Caco-2 (cell line): Measurements from ENCODE around the gene MAST2. TPM values are rescaled to one million over a fixed set of nuclear protein-coding genes. Genes with fewer than 3 reads are reported as not detected.

Source experiments
- BruUV-seq: library from RNA; stranded (reverse); fragments of 400-500 nt; replicated peaks from 2 replicates; lab custom pipeline; 2021; lab: Mats Ljungman, UMichigan
- CTCF ChIA-PET: fragments of 300-600 bp; sonication (Branson Sonifier 250); formaldehyde crosslinking; loops from one replicate; lab custom pipeline; 2022; ENCODE audit warnings: antibody characterized with exemption; lab: Charles Lee
- POLR2A ChIA-PET: fragments of 300-600 bp; sonication (Branson Sonifier 250); formaldehyde crosslinking; loops from one replicate; lab custom pipeline; 2022; ENCODE audit warnings: antibody characterized with exemption; lab: Charles Lee
- DNase-seq, 2 experiments: peaks; one replicate each; pipeline versions ENCODE4 v3.0.0 to v3.0.0-alpha.2; 2020 to 2022
- H3K27me3 ChIP-seq: replicated peaks from 2 replicates; pipeline ENCODE4 v1.6.0; 2011; ENCODE audit warnings: low read length; ENCODE audit not compliant: control insufficient read depth, insufficient read depth
- H3K36me3 ChIP-seq: 2 replicates; pipeline ENCODE4 v1.5.1; 2011; ENCODE audit warnings: low read length; ENCODE audit not compliant: control insufficient read depth, insufficient read depth
- H3K4me1 ChIP-seq: fragments of 250-450 bp; sonication (Bioruptor Pico); 2 replicates; pipeline ENCODE4 v1.5.1; 2020; ENCODE audit warnings: mild to moderate bottlenecking
- H3K4me3 ChIP-seq: 2 replicates; pipeline ENCODE4 v1.5.1; 2011; ENCODE audit warnings: low read depth, mild to moderate bottlenecking, control low read depth, low read length
- H3K9me3 ChIP-seq: fragments of 250-450 bp; sonication (Bioruptor Pico); 2 replicates; pipeline ENCODE4 v1.5.1; 2020; ENCODE audit warnings: mild to moderate bottlenecking, moderate library complexity
- H3K27ac Mint-ChIP-seq: one replicate; pipeline ENCODE4 v1.8.0; 2022; ENCODE audit warnings: mixed read lengths; ENCODE audit not compliant: unreplicated experiment
- H3K27me3 Mint-ChIP-seq: one replicate; pipeline ENCODE4 v1.8.0; 2022; ENCODE audit warnings: mixed read lengths; ENCODE audit not compliant: insufficient read depth, unreplicated experiment
- H3K36me3 Mint-ChIP-seq: one replicate; pipeline ENCODE4 v1.8.0; 2022; ENCODE audit warnings: mild to moderate bottlenecking, mixed read lengths; ENCODE audit not compliant: insufficient read depth, unreplicated experiment
- H3K4me1 Mint-ChIP-seq: one replicate; pipeline ENCODE4 v1.8.0; 2022; ENCODE audit warnings: low read depth, mixed read lengths; ENCODE audit not compliant: unreplicated experiment
- H3K4me3 Mint-ChIP-seq: one replicate; pipeline ENCODE4 v1.8.0; 2022; ENCODE audit warnings: mild to moderate bottlenecking, moderate library complexity, mixed read lengths; ENCODE audit not compliant: unreplicated experiment
- H3K9me3 Mint-ChIP-seq: one replicate; pipeline ENCODE4 v1.8.0; 2022; ENCODE audit warnings: mixed read lengths; ENCODE audit not compliant: unreplicated experiment
- intact Hi-C: fragments of 100-400 bp; cut with micrococcal nuclease; formaldehyde crosslinking; loops from one replicate; pipeline ENCODE4 v1.10.0; 2022; ENCODE audit not compliant: unreplicated experiment
- total RNA-seq: library from RNA; stranded (reverse); gene quantifications from 2 replicates; pipeline ENCODE4 v1.2.3, GENCODE V29; 2022
- TF ChIP-seq, protein P1 (sequence below), 2 experiments: fragments of 200-600 bp in 1 of 2; IDR thresholded peaks; 1 replicate in 1 of 2; 2 replicates in 1 of 2; pipeline versions ENCODE4 v1.5.1 to v1.8.0; 2011 to 2022; ENCODE audit warnings: antibody characterized with exemption in 1 of 2, control low read depth in 1 of 2, inconsistent platforms in 1 of 2, low read depth in 1 of 2, low read length in 1 of 2, mild to moderate bottlenecking in 1 of 2, moderate library complexity in 1 of 2; ENCODE audit not compliant: insufficient read depth in 1 of 2, severe bottlenecking in 1 of 2, unreplicated experiment in 1 of 2

The MAST2 gene
- total RNA-seq, 1 experiment from 2014 or later: 43.3 TPM

DNA sequence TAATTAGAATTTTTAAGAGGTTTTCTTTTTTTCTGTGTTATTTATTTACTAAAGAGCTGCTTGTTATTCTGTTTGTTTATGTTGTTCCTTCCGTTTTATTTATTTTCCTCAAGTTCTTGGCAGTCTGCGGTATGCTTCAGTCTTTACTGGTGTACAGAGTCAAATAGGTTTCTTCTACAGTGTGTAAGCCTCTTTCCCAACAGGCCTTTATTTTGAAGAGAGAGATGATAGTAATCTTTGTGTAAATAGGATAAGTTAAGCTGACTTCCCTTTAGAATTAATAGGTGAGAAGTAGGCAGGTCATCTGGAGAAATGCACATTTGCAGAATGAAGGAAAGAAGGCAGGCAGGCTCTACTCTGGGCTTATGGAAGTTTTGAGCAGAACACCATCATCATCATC lies 23.8 kb downstream of the MAST2 start:
- Histone ChIP-seq H3K9me3 (no peaks in the 10 kb centered on the region), H3K4me3 (no peak overlapping the region), H3K36me3 (no peaks in the 10 kb centered on the region), H3K27me3 (no peaks in the 10 kb centered on the region), H3K4me1 (peaks cover 6% of the 10 kb centered on the region; the same call in 1 of the 2 replicates)
- ChIA-PET CTCF (no interaction called here), POLR2A (no interaction called here)
- no peak for DNase-seq
- Mint-ChIP-seq H3K4me1 (peaks cover 16% of the 10 kb centered on the region), H3K27me3 (no peaks in the 10 kb centered on the region), H3K27ac (no peak overlapping the region), H3K36me3 (peaks cover 70% of the 10 kb centered on the region), H3K4me3 (no peak overlapping the region), H3K9me3 (no peaks in the 10 kb centered on the region)
- intact Hi-C loops: no loop called here
- BruUV-seq: no TSS peak
- TF ChIP-seq, protein P1, sequence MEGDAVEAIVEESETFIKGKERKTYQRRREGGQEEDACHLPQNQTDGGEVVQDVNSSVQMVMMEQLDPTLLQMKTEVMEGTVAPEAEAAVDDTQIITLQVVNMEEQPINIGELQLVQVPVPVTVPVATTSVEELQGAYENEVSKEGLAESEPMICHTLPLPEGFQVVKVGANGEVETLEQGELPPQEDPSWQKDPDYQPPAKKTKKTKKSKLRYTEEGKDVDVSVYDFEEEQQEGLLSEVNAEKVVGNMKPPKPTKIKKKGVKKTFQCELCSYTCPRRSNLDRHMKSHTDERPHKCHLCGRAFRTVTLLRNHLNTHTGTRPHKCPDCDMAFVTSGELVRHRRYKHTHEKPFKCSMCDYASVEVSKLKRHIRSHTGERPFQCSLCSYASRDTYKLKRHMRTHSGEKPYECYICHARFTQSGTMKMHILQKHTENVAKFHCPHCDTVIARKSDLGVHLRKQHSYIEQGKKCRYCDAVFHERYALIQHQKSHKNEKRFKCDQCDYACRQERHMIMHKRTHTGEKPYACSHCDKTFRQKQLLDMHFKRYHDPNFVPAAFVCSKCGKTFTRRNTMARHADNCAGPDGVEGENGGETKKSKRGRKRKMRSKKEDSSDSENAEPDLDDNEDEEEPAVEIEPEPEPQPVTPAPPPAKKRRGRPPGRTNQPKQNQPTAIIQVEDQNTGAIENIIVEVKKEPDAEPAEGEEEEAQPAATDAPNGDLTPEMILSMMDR (IDR thresholded peaks at IDR 0.05; ENCODE audit: insufficient read depth in 1 of 2, low read depth in 1 of 2, low read length in 1 of 2, severe bottlenecking in 1 of 2, unreplicated experiment in 1 of 2): no peak

DNA sequence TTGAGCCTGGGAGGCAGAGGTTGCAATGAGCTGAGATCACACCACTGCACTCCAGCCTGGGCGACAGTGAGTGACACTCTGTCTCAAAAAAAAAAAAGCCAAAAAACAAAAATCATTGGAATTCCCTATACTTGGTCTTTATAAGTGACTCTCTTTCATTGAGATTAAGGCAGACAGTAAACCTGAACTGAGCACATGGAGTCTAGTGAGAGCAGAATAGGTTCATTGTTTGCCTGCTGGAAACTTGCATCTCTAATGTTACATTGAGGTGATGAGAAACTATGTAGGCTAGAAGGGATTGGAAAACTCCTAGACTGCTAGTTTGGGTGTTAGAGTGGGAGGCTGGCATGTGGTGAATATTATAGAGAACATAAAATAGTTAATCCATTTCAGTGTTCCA lies 25.4 kb downstream of the MAST2 start:
- POLR2A ChIA-PET: no interaction called here
- Mint-ChIP-seq H3K27ac (no peak overlapping the region), H3K4me3 (no peak overlapping the region), H3K4me1 (peaks cover 7% of the 10 kb centered on the region), H3K9me3 (no peaks in the 10 kb centered on the region), H3K36me3 (peaks cover 63% of the 10 kb centered on the region), H3K27me3 (no peaks in the 10 kb centered on the region)
- Histone ChIP-seq H3K4me3 (no peak overlapping the region), H3K4me1 (no peaks in the 10 kb centered on the region), H3K36me3 (no peaks in the 10 kb centered on the region), H3K9me3 (no peaks in the 10 kb centered on the region), H3K27me3 (no peaks in the 10 kb centered on the region)
- CTCF ChIA-PET: no interaction called here
- no peak for DNase-seq
- intact Hi-C loops: no loop called here
- BruUV-seq: no TSS peak
- TF ChIP-seq, protein P1 (IDR thresholded peaks at IDR 0.05; ENCODE audit: insufficient read depth in 1 of 2, low read depth in 1 of 2, low read length in 1 of 2, severe bottlenecking in 1 of 2, unreplicated experiment in 1 of 2): no peak

DNA sequence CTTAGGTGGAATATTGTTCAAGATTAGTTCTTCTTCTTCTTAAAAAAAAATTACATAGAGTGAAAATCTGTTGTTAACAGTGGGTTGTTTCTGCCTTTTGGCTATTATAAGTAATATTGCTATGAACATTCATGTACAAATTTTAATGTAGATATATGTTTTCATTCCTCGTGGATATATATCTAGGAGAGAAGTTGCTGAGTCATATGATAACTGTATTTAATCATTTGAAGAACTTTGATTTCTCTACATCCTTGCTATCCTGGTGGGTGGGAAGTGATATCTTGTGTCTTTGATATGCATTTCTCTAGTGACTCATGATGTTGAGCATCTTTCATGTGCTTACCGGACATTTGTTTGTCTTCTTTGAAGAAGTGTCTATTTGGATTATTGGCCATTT lies 29.9 kb downstream of the MAST2 start:
- H3K36me3 ChIP-seq: no peaks in the 10 kb centered on the region
- no peak overlapping the region for H3K4me3 Mint-ChIP-seq
- ChIA-PET POLR2A (no interaction called here), CTCF (no interaction called here)
- no peak overlapping the region for H3K27ac Mint-ChIP-seq
- H3K27me3 Mint-ChIP-seq: no peaks in the 10 kb centered on the region
- no peaks in the 10 kb centered on the region for H3K4me1 Mint-ChIP-seq
- no peak for DNase-seq
- H3K4me3 ChIP-seq: no peak overlapping the region
- intact Hi-C loops: no loop called here
- BruUV-seq: no TSS peak
- TF ChIP-seq, protein P1 (IDR thresholded peaks at IDR 0.05; ENCODE audit: insufficient read depth in 1 of 2, low read depth in 1 of 2, low read length in 1 of 2, severe bottlenecking in 1 of 2, unreplicated experiment in 1 of 2): no peak
- H3K9me3 ChIP-seq: no peaks in the 10 kb centered on the region
- H3K36me3 Mint-ChIP-seq: peaks cover 36% of the 10 kb centered on the region
- no peaks in the 10 kb centered on the region for H3K27me3 ChIP-seq
- no peaks in the 10 kb centered on the region for H3K9me3 Mint-ChIP-seq
- no peaks in the 10 kb centered on the region for H3K4me1 ChIP-seq
